K562 (cell line): Measurements from ENCODE around the gene ACRBP. TPM values are rescaled to one million over a fixed set of nuclear protein-coding genes. Genes with fewer than 3 reads are reported as not detected.

Experiments
- ARNT ChIP-seq, 2 experiments: fragments of 450-650 bp; IDR thresholded peaks; 2 replicates each; pipeline ENCODE4 v1.6.1; 2016; ENCODE audit warnings: mild to moderate bottlenecking in 1 of 2
- FIP1L1 ChIP-seq: fragments of 200-400 bp; formaldehyde crosslinking; IDR thresholded peaks from 2 replicates; pipeline ENCODE4 v1.6.1; 2018; ENCODE audit warnings: mild to moderate bottlenecking, low read depth, low read length; ENCODE audit not compliant: poor library complexity, severe bottlenecking
- HMG20A ChIP-seq: fragments of 450-650 bp; formaldehyde crosslinking; conservative IDR thresholded peaks from 2 replicates; pipeline ENCODE4 v1.4.0; 2020; ENCODE audit warnings: mild to moderate bottlenecking, mixed read lengths
- KDM4B ChIP-seq, 2 experiments: fragments of 450-650 bp in 1 of 2; sonication (generic) in 1 of 2; IDR thresholded peaks; 2 replicates each; pipeline ENCODE4 v1.6.1; 2016 to 2017; ENCODE audit warnings: borderline replicate concordance in 2 of 2, antibody characterized with exemption in 1 of 2, low read depth in 1 of 2, mild to moderate bottlenecking in 1 of 2
- MAFG ChIP-seq: fragments of 450-650 bp; conservative IDR thresholded peaks from 2 replicates; pipeline ENCODE4 v1.6.1; 2016; ENCODE audit warnings: missing genetic modification characterization, missing compliant biosample characterization
- NFYB ChIP-seq: IDR thresholded peaks from 2 replicates; pipeline ENCODE4 v1.6.1; 2011; ENCODE audit warnings: mild to moderate bottlenecking, moderate library complexity; ENCODE audit not compliant: insufficient read length; ENCODE audit errors: extremely low read depth
- NR2F6 ChIP-seq: fragments of 450-650 bp; formaldehyde crosslinking; IDR thresholded peaks from 2 replicates; pipeline ENCODE4 v1.4.0; 2020; ENCODE audit warnings: mild to moderate bottlenecking
- REST ChIP-seq, 2 experiments: fragments of 450-650 bp; formaldehyde crosslinking in 1 of 2; IDR thresholded peaks; 2 replicates each; pipeline versions ENCODE4 v1.4.0 to v1.6.1; 2014 to 2020; ENCODE audit warnings: mild to moderate bottlenecking in 2 of 2, borderline replicate concordance in 1 of 2, low read depth in 1 of 2
- ZNF518B ChIP-seq: fragments of 250-450 bp; sonication (Bioruptor Pico); IDR thresholded peaks from 2 replicates; pipeline ENCODE4 v1.5.0; 2021; ENCODE audit warnings: mild to moderate bottlenecking, moderate library complexity
- ZNF644 ChIP-seq: fragments of 200-800 bp; sonication (Bioruptor generic); IDR thresholded peaks from 2 replicates; pipeline ENCODE4 v1.6.1; 2016; ENCODE audit warnings: low read depth, missing genetic modification characterization, missing compliant biosample characterization
- polyA plus RNA-seq, 8 experiments: library from polyadenylated mRNA; depleted of rRNA in 4 of 8; stranded (reverse) in 5 of 8; unstranded in 3 of 8; fragments of >200 nt; fragmentation: Nextera tagmentation in 2 of 8; fragmentation: Illumina TruSeq in 1 of 8; extraction: Ambion mirVana in 2 of 8; extraction: Trizol in 1 of 8; gene quantifications; 2 replicates each; pipeline versions ENCODE4 v1.2.1 to v1.2.3, GENCODE V29; 2011 to 2014; ENCODE audit warnings: inconsistent platforms in 1 of 8, missing spikeins in 1 of 8
- total RNA-seq, 7 experiments: library from RNA; depleted of rRNA in 6 of 7; stranded (reverse); fragments of >200 nt in 6 of 7; fragmentation: Illumina TruSeq in 2 of 7; extraction: Trizol in 2 of 7; gene quantifications; 2 replicates each; pipeline versions ENCODE4 v1.2.1 to v1.2.3, GENCODE V29; 2011 to 2021; ENCODE audit warnings: low replicate concordance in 1 of 7
- TF ChIP-seq, protein P1 (sequence below): sonication (generic); formaldehyde crosslinking; IDR thresholded peaks from 2 replicates; pipeline ENCODE4 v1.9.0; 2022; ENCODE audit warnings: mild to moderate bottlenecking, missing genetic modification reagents
- TF ChIP-seq, protein P2 (sequence below): sonication (generic); formaldehyde crosslinking; IDR thresholded peaks from 2 replicates; pipeline ENCODE4 v1.8.1; 2023; ENCODE audit warnings: mild to moderate bottlenecking, missing genetic modification reagents

Gene ACRBP
- total and polyA plus RNA-seq, 9 of the 15 experiments (the other 6 are each of a cell fraction or from before 2014, with no cell fraction given), result 3.1 to 31.8 (median 8.4) TPM

DNA sequence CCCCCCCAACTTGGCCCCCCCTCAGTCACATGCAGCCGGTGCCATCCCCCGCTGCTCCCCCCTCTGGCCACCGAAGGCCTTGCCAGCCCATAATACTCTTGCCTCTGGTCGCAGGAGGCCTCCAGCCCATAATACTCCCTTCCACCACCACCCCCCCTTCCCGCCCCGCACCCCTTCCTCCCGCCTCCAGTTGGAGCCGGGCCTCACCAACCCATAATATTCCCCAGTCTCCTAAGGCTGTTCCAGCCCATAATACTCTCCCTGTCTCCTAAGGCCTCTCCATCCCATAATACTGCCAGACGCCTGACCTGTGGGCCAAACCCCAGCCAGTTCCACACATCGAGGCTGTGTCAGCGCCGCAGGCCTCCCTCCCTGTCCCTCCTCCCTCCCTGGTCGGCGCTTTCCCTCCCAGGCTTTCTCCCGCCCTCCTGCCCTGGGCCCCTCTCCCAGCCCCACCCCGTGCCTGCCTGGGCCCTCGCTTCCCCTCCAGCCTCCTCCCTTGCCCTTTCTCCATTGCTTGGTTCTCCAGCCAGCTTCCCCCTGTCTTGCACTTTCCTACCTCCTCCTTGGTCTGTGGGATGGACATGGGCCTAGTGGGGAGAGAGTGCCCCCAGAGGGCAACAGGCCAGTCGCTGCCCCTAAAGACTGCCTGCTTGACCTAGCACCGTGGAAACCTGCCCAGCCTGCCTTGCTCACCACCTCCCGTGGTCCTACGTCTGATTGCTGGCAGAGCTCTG lies 33.3 kb downstream of the ACRBP start (continued):
- peak; percentile 49; the same call in 1 of the 2 replicates for TF ChIP-seq REST (IDR thresholded peaks at IDR 0.05; ENCODE audit: borderline replicate concordance)
- TF ChIP-seq REST (CRISPR knock-in tag; IDR thresholded peaks at IDR 0.05; ENCODE audit: low read depth), result no peak
- TF ChIP-seq, protein P1, sequence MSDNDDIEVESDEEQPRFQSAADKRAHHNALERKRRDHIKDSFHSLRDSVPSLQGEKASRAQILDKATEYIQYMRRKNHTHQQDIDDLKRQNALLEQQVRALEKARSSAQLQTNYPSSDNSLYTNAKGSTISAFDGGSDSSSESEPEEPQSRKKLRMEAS (CRISPR knock-in tag), result peak; percentile 96
- TF ChIP-seq NR2F6 (CRISPR knock-in tag), result no peak
- TF ChIP-seq FIP1L1, result no peak
- TF ChIP-seq ZNF644 (tag), result peak; percentile 53
- no peak for TF ChIP-seq HMG20A (CRISPR knock-in tag)
- TF ChIP-seq ZNF518B (CRISPR knock-in tag), result no peak
- TF ChIP-seq ARNT (IDR thresholded peaks at IDR 0.05), result no peak
- TF ChIP-seq MAFG (tag), result no peak
- TF ChIP-seq KDM4B (IDR thresholded peaks at IDR 0.05; ENCODE audit: borderline replicate concordance in 2 of 2, low read depth in 1 of 2), result peak in 1 of 2 experiments; percentile 87; a peak in 2 of 4 replicates
- TF ChIP-seq NFYB, result no peak
- TF ChIP-seq, protein P2, sequence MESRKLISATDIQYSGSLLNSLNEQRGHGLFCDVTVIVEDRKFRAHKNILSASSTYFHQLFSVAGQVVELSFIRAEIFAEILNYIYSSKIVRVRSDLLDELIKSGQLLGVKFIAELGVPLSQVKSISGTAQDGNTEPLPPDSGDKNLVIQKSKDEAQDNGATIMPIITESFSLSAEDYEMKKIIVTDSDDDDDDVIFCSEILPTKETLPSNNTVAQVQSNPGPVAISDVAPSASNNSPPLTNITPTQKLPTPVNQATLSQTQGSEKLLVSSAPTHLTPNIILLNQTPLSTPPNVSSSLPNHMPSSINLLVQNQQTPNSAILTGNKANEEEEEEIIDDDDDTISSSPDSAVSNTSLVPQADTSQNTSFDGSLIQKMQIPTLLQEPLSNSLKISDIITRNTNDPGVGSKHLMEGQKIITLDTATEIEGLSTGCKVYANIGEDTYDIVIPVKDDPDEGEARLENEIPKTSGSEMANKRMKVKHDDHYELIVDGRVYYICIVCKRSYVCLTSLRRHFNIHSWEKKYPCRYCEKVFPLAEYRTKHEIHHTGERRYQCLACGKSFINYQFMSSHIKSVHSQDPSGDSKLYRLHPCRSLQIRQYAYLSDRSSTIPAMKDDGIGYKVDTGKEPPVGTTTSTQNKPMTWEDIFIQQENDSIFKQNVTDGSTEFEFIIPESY, result no peak
